NOMO-1 treated with DMSO at 0.1 percent for 48 hours (cell line): ENCODE results near the gene MRPL21.
A peak's percentile ranks its signal among the peaks of the same experiment; 100 is the strongest.
"Not testable (repeated sequence)": the region's sequence is repeated elsewhere in the genome, so short reads cannot be mapped to it uniquely, and the experiment has no call there.

ENCODE experiments used
- DNase-seq: peaks from one replicate; lab custom pipeline; 2025; ENCODE audit not compliant: unreplicated experiment; lab: John Stamatoyannopoulos, UW

The MRPL21 gene

DNA sequence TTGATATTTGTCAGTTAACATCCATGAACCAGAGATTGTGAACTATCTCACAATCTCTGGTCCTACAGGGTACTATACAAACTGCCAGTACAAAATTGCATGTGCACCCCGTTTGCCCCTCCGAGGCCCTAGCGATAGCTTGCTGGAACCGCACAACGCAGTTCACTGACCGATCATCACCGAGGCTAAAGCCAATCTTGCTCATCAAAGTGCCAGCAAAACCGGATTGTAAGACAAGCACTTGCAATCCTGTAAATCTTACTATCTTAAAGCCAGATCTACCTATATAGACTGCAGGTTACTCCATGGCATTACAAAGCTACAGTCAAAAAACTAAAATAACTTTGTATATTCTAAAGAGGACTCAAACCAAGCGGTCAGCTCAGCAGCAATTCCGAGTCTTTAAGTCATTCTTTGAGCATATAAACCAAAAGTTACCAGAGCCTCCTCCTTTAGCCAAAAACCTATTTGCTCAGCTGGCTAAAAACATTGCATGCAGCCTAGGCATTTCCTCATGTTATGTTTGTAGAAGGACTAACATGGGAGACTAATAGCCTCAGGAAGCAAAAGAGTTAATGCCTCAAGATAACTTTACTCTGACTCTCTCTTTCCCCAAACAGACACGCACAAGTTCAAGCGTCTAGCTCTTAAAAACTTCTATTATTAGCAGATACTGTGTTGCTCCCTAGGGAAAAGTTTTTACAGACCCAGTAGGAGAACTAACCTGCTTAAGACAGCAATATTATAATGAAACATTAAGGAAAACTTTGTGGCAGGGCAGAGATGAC is 31.2 kb downstream of the MRPL21 start:
- no peak for DNase-seq

DNA sequence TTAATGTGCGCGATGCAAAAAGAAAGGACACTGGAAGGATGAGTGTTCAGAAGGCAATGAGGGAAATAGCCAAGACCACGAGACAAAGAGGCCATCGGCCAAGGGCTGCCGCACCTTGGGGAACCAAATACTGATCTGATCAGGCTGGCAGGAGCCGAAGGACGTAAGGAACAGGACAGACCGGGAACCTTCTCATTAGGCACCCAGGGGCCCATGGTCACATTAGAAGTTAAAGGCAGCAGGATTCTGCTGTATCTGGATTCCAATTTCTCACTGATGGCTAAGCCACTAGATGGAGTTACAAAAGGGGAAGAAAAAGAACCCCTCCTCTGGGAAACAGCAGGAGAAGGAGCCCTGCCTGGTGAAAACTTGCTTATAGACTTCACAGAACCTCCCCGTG is 33.2 kb downstream of the MRPL21 start:
- DNase-seq = no peak

DNA sequence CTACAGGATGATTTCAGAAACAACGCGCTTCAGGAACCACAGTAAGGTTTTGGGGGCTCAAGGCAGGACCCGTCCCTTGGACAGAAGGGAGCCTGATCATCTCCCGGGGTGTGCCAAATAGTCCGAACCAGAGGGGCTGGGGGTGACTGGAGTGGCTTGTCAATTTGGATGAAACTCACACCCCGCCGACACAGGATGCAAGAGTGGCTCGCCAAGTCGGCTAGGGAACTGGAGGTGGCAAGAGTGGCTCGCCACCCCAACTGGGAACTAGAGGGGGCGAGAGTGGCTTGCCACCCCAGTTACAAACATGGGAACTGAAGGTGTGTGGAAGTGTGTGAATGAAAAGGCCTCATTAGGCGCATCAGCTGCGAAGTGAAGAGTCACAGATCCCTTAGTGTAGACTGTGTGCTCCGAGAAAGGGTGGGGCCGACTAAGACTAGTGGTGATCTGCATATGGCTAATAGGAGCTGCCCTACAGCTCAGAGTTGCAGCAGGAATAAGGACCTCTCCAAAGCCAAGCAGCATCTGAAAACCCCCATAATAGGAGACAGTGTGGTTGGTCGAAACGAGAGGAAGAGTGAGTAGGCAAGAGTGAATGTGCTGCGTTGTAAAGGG is 35.3 kb downstream of the MRPL21 start:
- no peak for DNase-seq

DNA sequence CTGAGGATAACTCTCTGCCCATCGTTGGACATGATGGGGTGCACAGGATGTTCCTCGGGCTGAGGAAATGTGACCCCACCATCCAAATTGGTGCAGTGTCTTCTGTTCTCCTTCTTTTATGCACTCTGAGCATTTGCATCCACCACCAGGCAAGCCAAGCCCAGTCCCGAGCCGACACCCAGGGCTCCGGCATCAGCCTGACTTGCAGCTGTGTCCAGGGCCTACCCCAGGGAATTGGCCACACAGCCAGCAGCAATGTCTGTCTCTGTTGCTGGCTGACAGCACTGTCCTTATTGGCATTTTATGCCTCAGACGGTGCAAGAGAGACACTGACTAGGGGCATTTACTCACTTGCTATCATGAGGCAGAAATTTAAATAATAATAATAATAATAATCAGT is 36.6 kb downstream of the MRPL21 start:
- DNase-seq = no peak

DNA sequence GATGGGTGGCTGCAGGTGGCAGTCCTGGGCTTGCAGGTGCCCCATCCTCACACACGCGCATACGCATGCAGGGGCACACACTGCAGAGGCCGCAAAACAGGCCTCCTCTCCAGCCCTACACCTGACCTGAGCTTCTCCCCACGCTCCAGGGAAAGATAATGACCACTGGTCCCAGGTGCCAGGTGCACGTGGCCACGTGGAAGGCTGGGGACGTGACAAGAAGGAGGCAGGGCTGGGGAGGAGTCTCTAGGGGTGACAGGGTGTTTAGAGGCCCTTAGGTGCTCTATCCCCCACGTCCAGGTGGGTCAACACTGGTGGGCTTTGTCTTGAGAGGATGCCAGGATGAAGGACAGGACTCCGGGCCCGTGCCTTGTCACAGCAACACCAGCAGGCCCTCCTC is 38.4 kb downstream of the MRPL21 start:
- no peak for DNase-seq

DNA sequence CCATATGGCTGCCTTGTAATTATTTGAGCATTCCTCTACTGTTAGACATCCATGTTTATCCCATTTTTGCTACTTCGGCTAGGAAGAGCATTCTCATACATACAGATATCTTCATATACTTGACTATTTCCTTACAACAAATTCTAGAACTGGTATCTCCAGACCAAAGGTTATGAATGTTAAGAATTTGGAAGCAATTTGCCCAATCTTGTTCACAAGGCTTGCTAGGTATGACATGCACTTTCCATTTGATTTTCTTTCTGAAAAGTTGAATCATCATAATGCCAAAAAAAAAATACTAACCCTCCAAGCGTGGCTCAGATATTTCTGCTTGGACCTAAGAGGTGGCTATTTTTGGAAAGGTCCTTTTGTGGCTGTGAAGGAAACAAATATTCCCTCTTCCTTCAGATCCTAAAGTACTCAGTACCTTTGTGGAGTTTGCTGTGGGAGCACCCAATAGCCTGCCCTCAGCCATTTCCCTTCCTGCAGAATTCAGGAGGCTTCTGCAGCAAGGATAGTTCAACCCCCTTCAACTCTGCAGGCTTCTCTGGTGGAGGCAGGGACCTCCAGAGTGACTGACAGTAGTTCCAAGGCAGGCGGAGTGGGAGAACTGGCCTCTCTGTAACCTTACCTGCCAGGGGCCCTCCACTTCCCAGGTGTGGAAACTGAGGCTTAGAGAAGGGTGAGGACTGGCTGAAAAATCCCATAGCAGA is 39.9 kb downstream of the MRPL21 start:
- no peak for DNase-seq

DNA sequence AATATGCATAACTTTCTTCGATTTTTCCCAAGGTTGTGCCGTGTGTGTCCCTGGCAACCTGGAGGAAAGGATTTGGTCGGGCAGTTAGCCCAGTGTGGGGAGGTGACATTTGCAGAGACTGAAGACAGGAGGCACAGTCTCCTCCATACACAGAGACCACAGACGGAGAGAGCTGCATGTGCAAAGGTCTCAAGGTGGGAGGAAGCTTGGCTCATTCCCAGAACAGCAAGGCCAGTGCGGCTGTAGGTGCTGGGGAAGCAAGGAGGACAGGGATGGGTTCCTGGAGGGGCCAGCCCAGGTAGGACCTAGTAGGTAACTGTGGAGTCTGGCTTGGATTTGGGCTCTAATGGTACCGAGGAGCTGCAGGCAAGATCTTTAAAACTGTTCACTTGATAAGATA is 41.2 kb downstream of the MRPL21 start:
- DNase-seq = no peak

DNA sequence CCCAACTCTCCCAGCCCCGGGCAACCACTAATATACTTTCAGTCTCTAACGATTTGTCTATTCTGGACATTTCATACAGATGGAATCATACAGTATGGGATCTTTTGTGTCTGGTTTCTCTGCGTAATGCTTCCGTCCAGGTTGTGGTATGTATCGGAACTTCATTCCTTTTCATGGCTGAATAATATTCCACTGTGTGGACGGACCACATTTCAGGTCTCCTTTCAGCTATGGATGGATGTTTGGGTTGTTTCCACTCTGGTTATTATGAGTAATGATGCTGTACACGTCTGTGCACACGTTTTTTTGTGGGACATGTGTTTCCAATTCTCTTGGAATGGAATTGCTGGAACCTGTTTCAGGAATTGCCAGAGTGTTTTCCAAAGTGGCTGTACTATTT is 44.5 kb downstream of the MRPL21 start:
- DNase-seq = no peak

DNA sequence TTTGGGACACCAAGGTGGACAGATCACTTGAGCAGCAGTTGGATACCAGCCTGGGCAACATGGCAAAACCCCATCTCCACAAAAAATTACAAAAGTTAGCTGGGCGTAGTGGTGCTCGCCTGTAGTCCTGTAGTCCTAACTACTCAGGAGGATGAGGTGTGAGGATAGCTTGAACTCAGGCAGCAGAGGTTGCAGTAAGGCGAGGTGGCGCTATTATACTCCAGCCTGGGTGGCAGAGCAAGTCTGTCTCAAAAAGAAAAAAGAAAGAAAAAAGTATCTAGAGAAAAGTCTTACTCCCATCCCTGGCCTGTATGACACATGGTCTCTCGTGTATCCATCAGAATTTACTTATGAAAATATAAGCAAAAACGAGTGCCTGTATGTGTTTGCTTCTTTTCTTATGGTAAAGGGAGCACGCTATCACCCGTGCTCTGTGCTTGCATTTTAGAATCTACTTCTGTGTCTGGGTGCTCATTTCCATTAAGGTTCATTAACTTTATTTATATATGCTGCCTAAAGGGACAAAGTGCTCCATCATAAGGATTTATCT is 46.5 kb downstream of the MRPL21 start:
- no peak for DNase-seq

DNA sequence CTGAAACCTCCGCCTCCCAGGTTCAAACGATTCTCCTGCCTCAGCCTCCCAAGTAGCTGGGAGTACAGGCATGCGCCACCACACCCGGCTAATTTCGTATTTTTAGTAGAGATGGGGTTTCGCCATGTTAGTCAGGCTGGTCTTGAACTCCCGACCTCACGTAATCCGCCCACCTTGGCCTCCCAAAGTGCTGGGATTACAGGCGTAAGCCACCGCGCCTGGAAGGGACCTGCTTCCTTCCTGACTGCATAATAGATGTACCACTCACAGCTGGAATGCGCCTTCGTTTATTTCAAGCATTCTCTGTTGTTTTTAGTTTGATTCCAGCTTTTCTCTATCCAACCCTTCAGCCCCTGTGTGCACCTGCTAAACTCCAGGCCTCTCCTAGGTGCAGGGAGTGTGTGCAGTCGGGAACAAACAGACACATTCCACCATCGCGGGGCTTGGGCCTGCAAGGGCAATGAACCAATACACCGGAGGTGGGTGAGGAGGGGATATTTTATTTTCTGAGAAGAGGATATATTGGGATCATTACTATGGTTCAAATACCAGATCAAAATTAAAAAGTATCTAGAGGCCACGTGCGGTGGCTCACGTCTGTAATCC is 47.1 kb downstream of the MRPL21 start:
- not testable (repeated sequence) for DNase-seq

DNA sequence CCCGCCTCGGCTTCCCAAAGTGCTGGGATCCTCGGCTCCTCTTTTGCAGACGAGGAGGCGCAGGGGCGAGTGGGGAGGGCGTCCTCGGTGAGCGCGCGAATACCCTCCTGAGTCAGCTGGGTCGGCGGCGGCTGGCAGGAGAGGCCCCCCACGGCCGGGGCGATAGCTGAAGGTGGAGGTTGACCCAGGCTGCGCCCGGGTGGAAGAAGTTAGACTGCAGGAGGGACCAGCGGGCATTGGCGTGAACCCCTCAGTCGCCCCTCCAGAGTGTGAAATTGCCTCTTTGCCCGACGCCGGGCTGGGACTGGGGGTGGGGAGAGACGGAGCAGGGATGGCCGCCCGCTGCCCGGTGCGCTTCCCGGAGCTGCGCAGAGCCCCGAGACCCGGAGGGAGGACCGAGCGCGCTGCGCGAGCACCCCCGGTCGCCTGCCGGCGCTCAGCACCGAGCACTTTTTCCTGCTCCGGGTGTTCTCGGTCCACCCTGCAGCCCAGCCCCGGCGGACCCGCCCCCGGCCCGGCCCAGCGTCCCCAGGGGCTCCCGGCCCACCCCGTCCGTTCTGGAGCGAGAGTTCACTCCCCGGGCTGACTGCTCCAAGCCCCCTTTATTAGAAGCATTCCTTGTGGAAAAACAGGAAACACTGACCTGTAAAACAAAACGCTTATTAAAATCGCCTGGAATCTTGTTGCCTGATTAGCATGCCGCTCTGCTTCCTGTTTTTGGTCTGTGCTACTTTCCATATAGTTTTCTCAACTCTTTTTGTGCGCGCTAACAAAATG is 48.2 kb downstream of the MRPL21 start:
- peak; percentile 65 for DNase-seq

DNA sequence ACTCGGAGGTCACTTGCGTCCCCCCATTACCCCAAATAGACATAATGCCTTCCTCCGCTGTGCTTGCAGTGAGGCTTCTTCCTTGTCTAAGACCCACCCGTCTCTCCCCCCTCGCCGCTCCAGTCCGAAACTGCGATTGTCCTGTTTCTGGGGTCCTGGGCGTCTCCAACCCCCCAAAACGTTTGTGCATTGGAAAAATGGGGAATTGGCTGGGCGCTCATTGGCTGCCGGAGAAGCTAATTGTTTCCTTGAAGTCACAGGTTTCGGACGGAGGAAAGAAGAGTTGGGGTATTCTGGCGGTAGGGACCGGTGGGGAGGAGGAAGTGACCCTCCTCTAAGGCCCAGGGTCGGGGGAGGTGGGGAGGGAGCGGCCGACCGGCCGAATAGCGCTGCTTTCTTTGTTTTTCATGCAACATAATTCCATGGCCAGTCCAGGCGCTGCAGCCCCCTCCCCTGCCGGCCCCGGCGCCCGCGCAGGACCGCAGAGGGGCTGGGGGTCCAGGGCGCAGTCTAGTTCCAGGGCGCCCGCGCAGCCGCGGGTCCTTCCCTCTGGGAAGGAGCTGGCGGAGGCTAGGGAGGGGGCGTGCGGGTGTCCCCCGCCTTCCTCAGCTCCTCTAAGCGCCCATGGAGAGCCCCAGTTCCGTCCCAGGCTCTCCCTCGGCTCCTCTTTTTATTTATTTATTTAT is 49.2 kb downstream of the MRPL21 start:
- no peak for DNase-seq

DNA sequence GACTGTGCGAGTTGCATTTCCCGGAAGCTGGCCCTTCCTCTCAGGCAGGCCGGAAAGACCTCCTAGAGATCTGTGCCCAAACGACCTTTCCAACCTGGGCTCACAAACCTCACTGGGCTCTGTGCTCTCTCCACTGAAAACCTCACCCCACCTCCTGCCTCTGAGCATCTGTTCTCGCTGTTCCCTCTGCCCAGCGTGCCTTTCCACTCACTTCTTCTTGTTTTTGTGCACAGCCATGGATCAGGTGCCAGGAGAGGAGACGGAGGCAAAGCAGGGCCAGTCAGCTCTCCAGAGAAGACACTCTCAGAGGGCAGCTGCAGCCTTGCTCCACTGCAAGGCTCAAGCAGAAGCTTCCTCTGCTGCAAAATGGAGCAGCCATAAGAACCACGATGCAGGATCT is 51.0 kb downstream of the MRPL21 start:
- DNase-seq = no peak

DNA sequence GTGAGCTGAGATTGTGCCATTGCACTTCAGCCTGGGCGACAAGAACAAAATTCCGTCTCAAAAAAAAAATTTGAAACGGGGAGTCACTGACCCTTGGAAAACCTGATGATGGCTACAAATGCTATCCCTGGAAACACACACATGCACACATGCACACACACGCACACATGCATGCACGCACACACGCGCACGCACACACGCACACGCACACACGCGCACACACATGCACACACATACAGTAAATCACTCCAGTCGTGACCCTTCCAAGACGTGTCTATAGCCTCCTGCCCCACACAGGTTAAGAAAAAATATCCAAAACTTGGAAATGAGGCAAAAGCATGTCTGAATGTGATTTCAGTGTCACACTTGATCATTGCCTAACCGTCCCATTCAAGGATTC is 55.2 kb downstream of the MRPL21 start:
- no peak for DNase-seq

DNA sequence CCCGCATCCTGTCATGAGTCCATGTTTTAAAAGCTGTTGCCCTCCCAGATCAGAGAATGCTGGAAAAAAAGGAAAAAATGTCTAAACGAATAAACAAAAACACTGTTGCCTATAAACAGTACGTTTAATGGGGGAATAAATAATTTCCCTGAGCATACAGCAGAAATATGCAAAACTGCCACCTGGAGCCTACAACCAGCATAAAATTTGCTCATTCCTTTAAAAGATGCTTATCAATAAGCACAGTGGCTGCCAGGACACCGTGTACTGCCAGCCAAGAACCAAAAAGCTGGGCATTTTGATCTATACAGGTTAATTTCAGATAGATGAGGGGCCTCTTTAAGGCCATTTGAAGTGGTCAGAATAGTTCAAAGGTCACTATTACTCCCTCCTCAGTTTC is 56.2 kb downstream of the MRPL21 start:
- no peak for DNase-seq

DNA sequence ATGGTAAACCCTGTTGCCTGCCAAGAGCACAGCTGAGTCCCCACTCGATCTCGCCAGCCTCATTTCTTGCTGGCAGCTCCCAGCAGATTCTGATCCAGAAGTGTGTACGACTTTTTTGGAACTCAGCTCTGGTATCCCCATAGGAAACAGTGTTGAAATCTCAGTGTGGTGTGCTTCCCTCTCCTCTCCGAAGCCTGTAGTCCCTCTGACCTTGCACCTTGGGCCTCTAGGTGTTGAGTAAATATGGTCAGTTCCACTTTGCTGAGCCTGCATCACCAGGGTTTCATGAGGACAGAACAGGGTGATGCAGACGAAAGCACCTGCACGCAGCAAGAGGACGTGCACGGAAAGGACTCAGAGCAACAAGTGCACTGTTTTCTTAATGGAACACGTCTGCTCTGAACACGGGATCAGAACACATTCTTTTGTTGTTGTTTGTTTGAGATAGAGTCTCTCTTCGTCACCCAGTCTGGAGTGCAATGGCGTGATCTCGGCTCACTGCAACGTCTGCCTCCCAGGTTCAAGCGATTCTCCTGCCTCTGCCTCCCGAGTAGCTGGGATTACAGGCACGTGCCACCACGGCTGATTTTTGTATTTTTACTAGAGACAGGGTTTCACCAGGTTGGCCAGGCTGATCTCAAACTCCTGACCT is 58.2 kb downstream of the MRPL21 start:
- DNase-seq = no peak

DNA sequence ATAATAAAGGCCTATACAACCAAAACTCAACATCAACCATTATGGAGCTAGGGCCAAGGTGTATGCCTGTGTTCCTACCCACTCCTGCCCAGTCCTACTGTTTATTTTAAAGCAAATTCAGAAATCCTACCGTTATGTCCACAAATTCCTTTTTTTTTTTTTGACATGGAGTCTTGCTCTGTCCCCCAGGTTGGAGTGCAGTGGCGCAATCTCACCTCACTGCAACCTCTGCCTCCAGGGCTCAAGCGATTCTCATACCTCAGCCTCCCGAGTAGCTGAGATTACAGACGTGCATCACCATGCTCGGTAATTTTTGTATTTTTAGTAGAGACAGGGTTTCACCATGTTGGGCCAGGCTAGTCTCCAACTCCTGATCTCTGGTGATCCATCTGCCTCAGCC is 58.8 kb downstream of the MRPL21 start:
- DNase-seq = no peak

DNA sequence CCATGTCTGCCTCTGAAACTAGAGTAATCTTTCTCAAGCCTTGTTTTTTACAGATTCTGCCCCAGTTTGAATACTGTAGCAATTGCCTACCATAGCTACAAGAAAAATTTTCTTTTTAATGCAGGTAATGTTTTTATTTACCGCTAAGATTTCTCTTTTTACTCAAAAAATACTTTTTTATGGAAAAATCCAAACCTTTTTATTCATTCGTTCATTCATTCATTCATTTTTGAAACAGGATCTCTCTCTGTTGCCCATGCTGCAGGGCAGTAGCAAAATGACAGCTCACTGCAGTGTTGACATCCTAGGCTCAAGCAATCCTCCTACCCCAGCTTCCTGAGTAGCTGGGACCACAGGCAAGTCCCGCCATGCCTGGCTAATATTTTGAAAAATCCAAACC is 59.3 kb downstream of the MRPL21 start:
- DNase-seq = no peak

DNA sequence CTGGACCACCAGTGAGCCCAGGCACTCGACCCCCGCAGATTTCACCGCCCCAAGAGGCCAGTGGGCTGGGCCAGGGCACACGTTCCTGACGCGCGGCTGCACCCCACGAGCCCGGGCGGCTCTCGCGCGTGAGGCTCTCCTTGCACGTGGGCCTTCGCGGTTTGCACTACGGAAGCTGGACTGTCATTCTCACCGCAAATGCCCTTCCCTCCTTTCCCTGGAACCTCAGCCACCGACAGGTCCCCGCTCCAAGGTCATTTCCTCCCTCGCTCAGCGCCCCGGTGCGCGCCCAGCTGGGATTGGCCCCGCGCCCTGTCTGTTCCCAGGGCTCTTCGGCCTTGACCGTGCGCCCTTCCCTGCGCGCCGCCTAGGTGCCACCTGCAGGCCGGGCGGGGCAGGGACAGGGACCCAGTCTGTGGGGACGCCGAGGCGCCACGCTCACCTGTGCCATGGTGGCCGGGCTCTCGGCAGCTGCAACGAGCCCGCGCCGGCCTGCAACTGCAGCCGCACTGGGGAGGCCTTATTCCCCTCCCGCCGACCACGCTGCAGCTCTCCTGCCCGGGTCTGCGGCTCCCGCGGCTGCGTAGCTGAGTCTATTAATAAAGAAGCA is 59.8 kb downstream of the MRPL21 start:
- peak; percentile 72 for DNase-seq
